Ascending aorta (tissue), 2 donors: ENCODE measurements around the gene INPP5D. TPM values are rescaled to one million over a fixed set of nuclear protein-coding genes. Genes with fewer than 3 reads are reported as not detected.

ENCODE experiments used
- DNase-seq, 2 donors: peaks; one replicate each; pipeline ENCODE4 v3.0.0-alpha.2; 2019; ENCODE audit warnings: low spot score in 2 of 2
- H3K27ac ChIP-seq, 2 donors: fragments of 200-600 bp; sonication (generic); one replicate each; pipeline ENCODE4 v1.5.1; 2016 to 2017; ENCODE audit warnings: mild to moderate bottlenecking in 1 of 2
- H3K27me3 ChIP-seq: fragments of 200-600 bp; sonication (generic); one replicate; pipeline ENCODE4 v1.5.1; 2017
- H3K36me3 ChIP-seq, 2 donors: fragments of 200-600 bp; sonication (generic); one replicate each; pipeline ENCODE4 v1.5.1; 2016
- H3K4me1 ChIP-seq, 2 donors: fragments of 200-600 bp; sonication (generic); one replicate each; pipeline ENCODE4 v1.5.1; 2016 to 2017; ENCODE audit warnings: mild to moderate bottlenecking in 1 of 2
- H3K4me3 ChIP-seq, 2 donors: fragments of 200-600 bp; sonication (generic); one replicate each; pipeline ENCODE4 v1.5.1; 2016 to 2017; ENCODE audit warnings: mild to moderate bottlenecking in 1 of 2
- H3K9me3 ChIP-seq, 2 donors: fragments of 200-600 bp; sonication (generic); one replicate each; pipeline ENCODE4 v1.5.1; 2016
- intact Hi-C: fragments of 100-400 bp; cut with DNase I; formaldehyde crosslinking; loops from one replicate; pipeline ENCODE4 v1.15.1; 2023
- total RNA-seq: library from RNA; depleted of rRNA; stranded (reverse); fragments of >200 nt; gene quantifications from one replicate; pipeline ENCODE4 v1.1.0, GENCODE V29; 2016
- TF ChIP-seq, protein P1 (sequence below), 3 experiments: fragments of 200-600 bp in 2 of 3; fragments of 450-650 bp in 1 of 3; sonication (generic) in 2 of 3; IDR thresholded peaks; one replicate each; pipeline ENCODE4 v1.5.1; 2016 to 2019; ENCODE audit warnings: antibody characterized with exemption in 3 of 3, mild to moderate bottlenecking in 1 of 3, moderate library complexity in 1 of 3

Gene INPP5D
- total RNA-seq, 1 donor from 2014 or later, result 21.7 TPM

DNA sequence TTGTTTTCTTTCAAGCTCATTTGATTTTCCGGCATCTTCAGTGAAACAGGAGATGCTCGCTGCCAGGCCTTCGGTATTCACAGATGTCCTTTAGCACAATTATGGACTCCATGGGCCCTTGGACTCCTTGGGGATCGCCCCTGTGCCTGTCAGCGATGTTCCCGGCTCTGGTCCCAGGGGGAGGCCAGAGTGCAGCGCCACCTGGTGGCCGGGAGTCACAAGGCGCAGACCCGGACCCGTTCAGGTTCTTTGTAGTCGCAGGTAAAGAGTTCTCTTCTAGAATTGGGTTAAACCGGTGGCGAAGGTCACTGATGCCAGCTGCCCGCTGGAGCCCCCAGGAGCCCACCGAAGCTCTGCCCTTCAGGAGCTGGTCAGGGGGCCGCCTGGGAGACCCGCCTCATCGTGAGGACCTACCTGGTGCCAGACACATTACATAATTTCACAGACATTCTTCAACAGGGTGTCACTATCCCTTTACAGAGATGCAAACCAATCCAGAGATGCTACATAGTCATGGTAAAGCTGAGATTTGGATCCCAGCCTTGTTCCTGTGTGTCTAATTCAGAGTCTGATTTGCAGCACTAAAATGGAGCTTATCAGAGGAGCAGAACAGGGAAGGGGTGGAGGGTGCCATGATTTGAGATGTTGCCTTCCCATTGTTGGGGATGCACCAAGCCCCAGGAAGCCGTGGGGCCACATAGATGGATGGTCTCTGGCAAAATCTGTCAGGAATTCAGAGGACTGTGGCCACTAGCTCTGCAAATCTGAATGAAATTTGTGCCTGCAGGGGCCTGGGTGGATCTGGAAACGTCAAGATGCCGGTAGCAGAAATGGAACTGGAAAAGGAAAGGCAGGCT is 6.0 kb upstream of the INPP5D start:
- no peak overlapping the region for H3K27ac ChIP-seq
- intact Hi-C loops, result loop anchor here (5.0 kb wide), 2 partner anchors 198 to 202 kb away; partner anchors contain the start of gene ATG16L1
- TF ChIP-seq, protein P1, sequence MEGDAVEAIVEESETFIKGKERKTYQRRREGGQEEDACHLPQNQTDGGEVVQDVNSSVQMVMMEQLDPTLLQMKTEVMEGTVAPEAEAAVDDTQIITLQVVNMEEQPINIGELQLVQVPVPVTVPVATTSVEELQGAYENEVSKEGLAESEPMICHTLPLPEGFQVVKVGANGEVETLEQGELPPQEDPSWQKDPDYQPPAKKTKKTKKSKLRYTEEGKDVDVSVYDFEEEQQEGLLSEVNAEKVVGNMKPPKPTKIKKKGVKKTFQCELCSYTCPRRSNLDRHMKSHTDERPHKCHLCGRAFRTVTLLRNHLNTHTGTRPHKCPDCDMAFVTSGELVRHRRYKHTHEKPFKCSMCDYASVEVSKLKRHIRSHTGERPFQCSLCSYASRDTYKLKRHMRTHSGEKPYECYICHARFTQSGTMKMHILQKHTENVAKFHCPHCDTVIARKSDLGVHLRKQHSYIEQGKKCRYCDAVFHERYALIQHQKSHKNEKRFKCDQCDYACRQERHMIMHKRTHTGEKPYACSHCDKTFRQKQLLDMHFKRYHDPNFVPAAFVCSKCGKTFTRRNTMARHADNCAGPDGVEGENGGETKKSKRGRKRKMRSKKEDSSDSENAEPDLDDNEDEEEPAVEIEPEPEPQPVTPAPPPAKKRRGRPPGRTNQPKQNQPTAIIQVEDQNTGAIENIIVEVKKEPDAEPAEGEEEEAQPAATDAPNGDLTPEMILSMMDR (IDR thresholded peaks at IDR 0.05), result peak; percentile 76 to 91 (median 86)
- H3K36me3 ChIP-seq, result no peaks in the 10 kb centered on the region
- H3K27me3 ChIP-seq, result no peaks in the 10 kb centered on the region
- H3K9me3 ChIP-seq, result no peaks in the 10 kb centered on the region
- peaks cover 0 to 3% of the 10 kb centered on the region in 2 donors for H3K4me1 ChIP-seq
- H3K4me3 ChIP-seq, result no peak overlapping the region
- peak in 1 of 2 donors; percentile 74 for DNase-seq

DNA sequence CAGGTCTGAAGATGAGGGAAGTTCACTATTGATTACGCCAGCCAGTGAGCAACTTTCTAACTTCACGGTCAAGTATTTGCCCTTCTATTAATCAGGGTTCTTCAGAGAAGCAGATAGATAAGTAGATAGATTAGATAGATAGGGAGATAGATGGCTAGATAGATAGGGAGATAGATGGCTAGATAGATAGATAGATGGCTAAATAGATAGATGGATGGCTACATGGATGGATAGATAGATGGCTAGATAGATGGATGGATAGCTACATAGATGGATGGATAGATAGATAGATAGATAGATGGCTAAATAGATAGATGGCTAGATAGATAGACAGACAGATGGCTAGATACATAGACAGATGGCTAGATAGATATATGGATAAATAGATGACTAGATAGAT is 4.8 kb upstream of the INPP5D start:
- Histone ChIP-seq H3K36me3 (no peaks in the 10 kb centered on the region), H3K27ac (no peak overlapping the region), H3K4me1 (peaks cover 0 to 3% of the 10 kb centered on the region in 2 donors), H3K27me3 (no peaks in the 10 kb centered on the region), H3K9me3 (no peaks in the 10 kb centered on the region), H3K4me3 (no peak overlapping the region)
- TF ChIP-seq, protein P1 (IDR thresholded peaks at IDR 0.05), result no peak
- no peak for DNase-seq
- intact Hi-C loops, result no loop called here

DNA sequence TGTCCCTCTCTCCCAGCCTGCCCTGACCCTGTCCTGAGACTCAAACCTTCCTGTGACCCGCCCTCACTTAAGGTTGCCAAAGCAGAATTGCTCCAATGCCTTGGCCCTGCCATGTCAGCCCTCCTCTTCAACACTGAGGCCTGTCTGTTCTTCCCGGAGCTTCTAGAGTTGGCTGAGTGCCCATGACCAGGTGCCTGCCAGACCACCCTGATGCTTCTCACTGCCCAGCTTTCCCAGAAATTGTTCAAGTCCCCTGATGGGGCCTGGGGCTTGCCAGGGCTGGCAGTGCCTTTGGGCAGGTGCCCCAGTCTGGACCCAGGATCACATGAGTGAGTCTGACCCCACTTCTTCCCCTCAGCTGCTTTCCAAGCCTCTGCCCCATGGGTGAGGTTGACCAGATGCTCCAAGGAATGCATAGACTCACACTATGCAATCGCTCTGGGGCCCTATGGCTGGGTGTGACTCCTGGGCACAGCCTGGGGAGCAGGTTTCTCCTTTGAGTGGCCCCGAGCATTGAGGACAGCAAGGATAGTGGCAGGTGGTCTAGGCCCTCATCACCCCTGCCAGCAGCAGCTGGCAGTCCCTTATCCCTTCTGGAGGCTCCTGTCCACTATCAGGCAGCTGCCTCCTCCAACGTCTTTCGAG is 3.1 kb upstream of the INPP5D start:
- H3K27me3 ChIP-seq, result no peaks in the 10 kb centered on the region
- H3K9me3 ChIP-seq, result no peaks in the 10 kb centered on the region
- no peak overlapping the region for H3K4me3 ChIP-seq
- no peak for DNase-seq
- no peaks in the 10 kb centered on the region for H3K4me1 ChIP-seq
- no peaks in the 10 kb centered on the region for H3K36me3 ChIP-seq
- intact Hi-C loops, result no loop called here
- no peak overlapping the region for H3K27ac ChIP-seq
- TF ChIP-seq, protein P1 (IDR thresholded peaks at IDR 0.05), result no peak

DNA sequence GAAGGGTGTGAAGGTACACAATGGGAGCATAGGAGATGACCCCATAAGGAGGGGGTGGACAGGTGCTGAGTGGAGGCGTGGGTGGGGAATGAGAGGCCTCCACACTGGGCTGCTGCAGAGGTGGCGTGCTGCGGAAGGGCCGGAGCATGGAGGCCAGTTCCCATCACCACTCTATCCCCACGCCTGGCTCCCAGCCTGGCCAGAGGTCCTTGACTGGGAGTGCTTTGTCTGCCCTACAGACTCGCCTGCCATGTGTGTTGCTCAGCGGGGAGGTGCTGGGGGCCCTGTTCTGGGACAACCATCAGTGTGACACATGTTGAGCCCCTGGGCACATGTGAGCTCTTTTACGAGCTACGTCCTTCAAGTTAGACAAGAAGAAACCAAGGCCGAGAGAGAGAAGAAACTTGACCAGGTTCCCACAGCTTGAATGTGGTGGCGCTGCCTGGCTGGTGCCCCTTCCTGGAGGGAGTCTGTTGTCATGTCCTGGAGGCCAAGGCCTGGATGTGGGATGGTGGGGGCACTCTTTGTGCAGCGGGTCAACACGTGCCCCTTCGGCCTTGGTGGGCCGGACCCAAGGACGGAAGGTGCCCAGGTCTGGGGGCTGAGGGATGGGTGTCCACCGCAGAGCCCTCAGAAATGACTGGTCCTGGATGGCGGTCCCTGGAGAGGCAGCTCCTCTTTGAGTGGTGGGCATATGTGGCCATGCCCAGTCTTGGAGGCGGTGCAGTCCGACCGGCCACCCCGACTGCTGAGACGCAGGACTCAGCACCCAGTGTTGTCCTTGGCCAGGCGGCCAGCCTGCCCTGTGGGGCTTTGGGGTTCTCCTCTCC is 1.2 kb upstream of the INPP5D start:
- TF ChIP-seq, protein P1 (IDR thresholded peaks at IDR 0.05), result no peak
- Histone ChIP-seq H3K4me3 (no peak overlapping the region), H3K4me1 (no peaks in the 10 kb centered on the region), H3K27me3 (no peaks in the 10 kb centered on the region), H3K27ac (no peak overlapping the region), H3K36me3 (no peaks in the 10 kb centered on the region), H3K9me3 (no peaks in the 10 kb centered on the region)
- no peak for DNase-seq
- intact Hi-C loops, result no loop called here

DNA sequence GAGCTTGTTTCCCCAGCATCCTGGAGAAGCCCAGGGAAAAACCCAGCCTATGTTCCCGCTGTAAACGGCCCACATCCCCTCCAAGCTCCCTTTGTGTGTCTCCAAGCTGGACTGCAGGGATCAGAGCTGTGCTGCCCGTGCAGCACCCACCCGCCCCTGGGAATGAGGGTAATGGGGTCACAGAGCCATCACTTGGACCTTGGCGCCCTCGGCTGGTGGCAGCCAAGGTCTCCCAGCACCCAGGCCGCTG is 670 bp upstream of the INPP5D start:
- TF ChIP-seq, protein P1 (IDR thresholded peaks at IDR 0.05), result no peak
- Histone ChIP-seq H3K27ac (peak overlapping the region; percentile 31 to 63), H3K4me3 (no peak overlapping the region), H3K4me1 (no peaks in the 10 kb centered on the region), H3K27me3 (no peaks in the 10 kb centered on the region), H3K9me3 (no peaks in the 10 kb centered on the region), H3K36me3 (no peaks in the 10 kb centered on the region)
- intact Hi-C loops, result no loop called here
- DNase-seq, result no peak
